ENCODE measurements around the gene IFT74. TPM values are rescaled to one million over a fixed set of nuclear protein-coding genes. Genes with fewer than 3 reads are reported as not detected.

IFT74 gene
- total RNA-seq, 1 experiment from 2014 or later = 7.1 TPM

- no peak overlapping the region for H3K27ac ChIP-seq
- H3K27me3 ChIP-seq (replicated peaks) = no peaks in the 10 kb centered on the region
- peaks cover 8% of the 10 kb centered on the region for H3K36me3 ChIP-seq
- peaks cover 6% of the 10 kb centered on the region for H3K4me1 ChIP-seq (replicated peaks)
- no peak for DNase-seq (ENCODE audit: low read depth in 1 of 2, low spot score in 2 of 2)
- H3K9me3 ChIP-seq (replicated peaks) = no peaks in the 10 kb centered on the region
- no peak overlapping the region for H3K4me3 ChIP-seq
Observed at GRCh38 chr9:26949637-26950069, 6.6 kb upstream of the IFT74 start.

DNA sequence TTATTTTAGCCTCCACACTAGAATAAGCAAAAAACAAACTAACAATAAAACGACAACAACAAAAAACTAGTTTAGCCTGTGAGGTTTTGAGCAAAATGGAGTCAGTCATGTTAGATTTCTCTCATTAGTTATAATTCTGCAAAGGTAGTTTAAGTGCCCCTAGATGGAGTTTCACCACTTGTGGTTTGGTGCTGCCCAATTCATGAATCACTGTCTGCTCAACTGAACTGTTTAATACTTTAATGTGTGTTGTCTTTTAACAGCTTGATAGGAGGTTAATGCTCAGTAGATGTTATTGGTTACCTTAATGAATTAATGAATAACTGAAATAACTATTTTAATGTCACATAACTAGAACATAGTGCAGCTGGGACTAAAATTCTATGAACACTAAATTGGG, 5.7 kb upstream of the IFT74 start:
- Histone ChIP-seq H3K27me3 (replicated peaks) (no peaks in the 10 kb centered on the region), H3K4me1 (replicated peaks) (peaks cover 3% of the 10 kb centered on the region), H3K4me3 (no peak overlapping the region), H3K9me3 (replicated peaks) (no peaks in the 10 kb centered on the region), H3K36me3 (peaks cover 8% of the 10 kb centered on the region), H3K27ac (no peak overlapping the region)
- DNase-seq (ENCODE audit: low read depth in 1 of 2, low spot score in 2 of 2) = no peak

- Histone ChIP-seq H3K36me3 (peaks cover 5% of the 10 kb centered on the region), H3K27me3 (replicated peaks) (no peaks in the 10 kb centered on the region), H3K27ac (no peak overlapping the region), H3K4me3 (no peak overlapping the region), H3K9me3 (replicated peaks) (no peaks in the 10 kb centered on the region), H3K4me1 (replicated peaks) (peaks cover 7% of the 10 kb centered on the region; the same call in 1 of the 2 replicates)
- no peak for DNase-seq (ENCODE audit: low read depth in 1 of 2, low spot score in 2 of 2)
Observed at GRCh38 chr9:26951794-26952193, 4.4 kb upstream of the IFT74 start.

DNA sequence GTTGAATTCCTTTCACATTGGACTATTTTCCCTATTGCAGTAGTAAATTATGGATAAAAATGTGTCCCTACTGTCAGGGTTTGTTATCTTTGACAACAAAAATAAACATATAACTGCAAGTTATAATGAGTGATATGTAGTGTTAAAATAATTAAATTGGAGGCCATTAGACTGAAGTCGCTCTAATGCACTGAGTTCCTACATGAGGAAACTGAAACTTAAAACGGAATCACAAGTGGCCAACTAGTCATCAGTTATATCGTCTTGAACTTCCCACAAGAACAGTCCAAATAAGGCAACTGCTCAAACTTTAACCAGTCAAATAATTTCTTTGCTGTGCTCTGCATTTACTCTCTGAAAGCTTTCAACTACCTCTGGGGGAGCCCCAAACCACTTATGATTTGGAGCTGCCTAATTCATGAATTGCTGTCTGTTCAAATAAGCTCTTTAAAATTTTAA, 2.1 kb upstream of the IFT74 start:
- no peaks in the 10 kb centered on the region for H3K27me3 ChIP-seq (replicated peaks)
- no peak overlapping the region for H3K27ac ChIP-seq
- no peaks in the 10 kb centered on the region for H3K9me3 ChIP-seq (replicated peaks)
- no peak overlapping the region for H3K4me3 ChIP-seq
- no peak for DNase-seq (ENCODE audit: low read depth in 1 of 2, low spot score in 2 of 2)
- H3K4me1 ChIP-seq (replicated peaks) = peaks cover 9% of the 10 kb centered on the region; the same call in 1 of the 2 replicates
- no peaks in the 10 kb centered on the region for H3K36me3 ChIP-seq

DNA sequence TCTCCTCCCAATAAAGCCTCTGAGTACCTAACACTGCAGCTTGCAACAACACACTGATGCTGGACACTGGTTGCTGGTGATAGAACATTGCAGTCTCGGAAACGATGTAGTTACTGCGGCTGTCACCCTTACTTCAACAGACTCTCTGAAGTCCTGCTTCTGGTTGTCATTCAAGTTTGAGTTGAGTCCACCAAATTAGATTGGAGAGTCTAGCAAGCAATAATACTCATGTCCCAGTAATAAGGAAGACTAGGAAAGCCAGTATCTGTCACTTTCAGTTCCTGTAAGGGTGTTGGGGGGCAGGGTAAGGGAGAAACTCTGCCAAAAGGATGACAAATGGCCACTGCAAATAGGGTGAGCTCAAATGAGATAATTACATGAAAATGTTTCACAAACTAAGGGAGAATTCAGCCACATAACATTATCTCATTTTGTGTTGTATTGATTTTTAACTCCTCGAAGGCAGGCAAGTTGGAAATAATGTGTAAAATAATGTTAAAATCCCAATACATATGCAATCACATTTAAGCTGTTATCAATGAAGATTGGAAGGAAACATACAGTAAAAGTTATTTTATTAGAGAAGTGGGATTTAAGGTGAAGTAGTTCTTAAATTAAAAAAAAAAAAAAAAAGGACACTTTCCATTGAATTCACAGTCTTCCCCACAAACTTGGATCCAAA, 849 bp upstream of the IFT74 start:
- no peaks in the 10 kb centered on the region for H3K36me3 ChIP-seq
- H3K27me3 ChIP-seq (replicated peaks) = no peaks in the 10 kb centered on the region
- no peaks in the 10 kb centered on the region for H3K9me3 ChIP-seq (replicated peaks)
- H3K4me1 ChIP-seq (replicated peaks) = peaks cover 9% of the 10 kb centered on the region; the same call in 1 of the 2 replicates
- peak overlapping the region; percentile 50 for H3K4me3 ChIP-seq
- no peak for DNase-seq (ENCODE audit: low read depth in 1 of 2, low spot score in 2 of 2)
- H3K27ac ChIP-seq = no peak overlapping the region

- no peaks in the 10 kb centered on the region for H3K27me3 ChIP-seq (replicated peaks)
- no peak for DNase-seq (ENCODE audit: low read depth in 1 of 2, low spot score in 2 of 2)
- H3K4me3 ChIP-seq = peak overlapping the region; percentile 50
- H3K36me3 ChIP-seq = no peaks in the 10 kb centered on the region
- peaks cover 9% of the 10 kb centered on the region; the same call in 1 of the 2 replicates for H3K4me1 ChIP-seq (replicated peaks)
- no peaks in the 10 kb centered on the region for H3K9me3 ChIP-seq (replicated peaks)
- H3K27ac ChIP-seq = peak overlapping the region; percentile 84
Observed at GRCh38 chr9:26956860-26957233, 635 bp downstream of the IFT74 start.

DNA sequence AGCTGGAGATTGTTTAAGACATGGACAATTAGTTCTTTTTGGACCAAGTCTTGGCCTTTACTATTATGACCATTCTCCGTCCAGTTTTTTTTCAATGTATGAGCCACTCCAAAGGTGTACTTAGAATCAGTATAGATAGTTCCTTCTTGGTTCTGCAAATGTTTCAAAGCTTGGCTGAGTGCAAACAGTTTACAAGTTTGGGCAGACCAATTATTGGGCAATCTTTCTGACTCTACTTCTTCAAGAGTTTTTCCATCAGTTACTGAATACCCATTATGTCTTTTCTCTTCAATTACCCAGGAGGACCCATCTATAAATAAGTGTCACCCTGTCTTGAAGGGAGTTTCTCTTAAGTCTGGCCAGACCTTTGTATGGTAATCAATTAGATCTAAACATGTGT, 15.5 kb downstream of the IFT74 start:
- Histone ChIP-seq H3K9me3 (replicated peaks) (no peaks in the 10 kb centered on the region), H3K27me3 (replicated peaks) (no peaks in the 10 kb centered on the region), H3K27ac (no peak overlapping the region), H3K4me1 (replicated peaks) (no peaks in the 10 kb centered on the region), H3K36me3 (no peaks in the 10 kb centered on the region), H3K4me3 (no peak overlapping the region)
- DNase-seq (ENCODE audit: low read depth in 1 of 2, low spot score in 2 of 2) = no peak

DNA sequence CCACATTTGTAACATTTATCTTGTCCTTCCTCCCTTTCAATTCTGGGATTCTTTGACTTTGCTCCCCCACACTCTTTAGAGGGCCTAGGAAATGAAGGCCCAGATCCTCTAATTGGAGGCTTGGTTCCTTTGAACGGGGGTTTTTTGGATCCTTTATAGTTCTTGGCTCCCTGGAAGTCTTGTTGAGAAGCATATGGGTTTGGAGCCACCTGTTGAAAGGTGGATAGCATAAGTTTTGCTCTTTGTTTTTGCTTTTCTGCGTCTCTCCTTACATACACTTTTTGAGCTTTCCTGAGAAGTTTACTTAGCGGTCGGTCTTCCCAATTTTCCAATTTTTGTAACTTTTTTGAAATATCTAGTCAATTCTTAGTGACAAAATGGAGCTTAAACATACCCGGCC, 17.8 kb downstream of the IFT74 start:
- DNase-seq (ENCODE audit: low read depth in 1 of 2, low spot score in 2 of 2) = no peak
- no peak overlapping the region for H3K27ac ChIP-seq
- H3K4me1 ChIP-seq (replicated peaks) = no peaks in the 10 kb centered on the region

GRCh38 chr9:26974927-26975326, 18.7 kb downstream of the IFT74 start:
- no peaks in the 10 kb centered on the region for H3K4me1 ChIP-seq (replicated peaks)
- H3K36me3 ChIP-seq = no peaks in the 10 kb centered on the region
- no peaks in the 10 kb centered on the region for H3K9me3 ChIP-seq (replicated peaks)
- DNase-seq (ENCODE audit: low read depth in 1 of 2, low spot score in 2 of 2) = no peak
- H3K27ac ChIP-seq = no peak overlapping the region
- no peak overlapping the region for H3K4me3 ChIP-seq
- H3K27me3 ChIP-seq (replicated peaks) = no peaks in the 10 kb centered on the region

More for the DNA sequence above, 17.8 kb downstream of the IFT74 start:
- Histone ChIP-seq H3K4me3 (no peak overlapping the region), H3K36me3 (no peaks in the 10 kb centered on the region), H3K9me3 (replicated peaks) (no peaks in the 10 kb centered on the region), H3K27me3 (replicated peaks) (no peaks in the 10 kb centered on the region)

DNA sequence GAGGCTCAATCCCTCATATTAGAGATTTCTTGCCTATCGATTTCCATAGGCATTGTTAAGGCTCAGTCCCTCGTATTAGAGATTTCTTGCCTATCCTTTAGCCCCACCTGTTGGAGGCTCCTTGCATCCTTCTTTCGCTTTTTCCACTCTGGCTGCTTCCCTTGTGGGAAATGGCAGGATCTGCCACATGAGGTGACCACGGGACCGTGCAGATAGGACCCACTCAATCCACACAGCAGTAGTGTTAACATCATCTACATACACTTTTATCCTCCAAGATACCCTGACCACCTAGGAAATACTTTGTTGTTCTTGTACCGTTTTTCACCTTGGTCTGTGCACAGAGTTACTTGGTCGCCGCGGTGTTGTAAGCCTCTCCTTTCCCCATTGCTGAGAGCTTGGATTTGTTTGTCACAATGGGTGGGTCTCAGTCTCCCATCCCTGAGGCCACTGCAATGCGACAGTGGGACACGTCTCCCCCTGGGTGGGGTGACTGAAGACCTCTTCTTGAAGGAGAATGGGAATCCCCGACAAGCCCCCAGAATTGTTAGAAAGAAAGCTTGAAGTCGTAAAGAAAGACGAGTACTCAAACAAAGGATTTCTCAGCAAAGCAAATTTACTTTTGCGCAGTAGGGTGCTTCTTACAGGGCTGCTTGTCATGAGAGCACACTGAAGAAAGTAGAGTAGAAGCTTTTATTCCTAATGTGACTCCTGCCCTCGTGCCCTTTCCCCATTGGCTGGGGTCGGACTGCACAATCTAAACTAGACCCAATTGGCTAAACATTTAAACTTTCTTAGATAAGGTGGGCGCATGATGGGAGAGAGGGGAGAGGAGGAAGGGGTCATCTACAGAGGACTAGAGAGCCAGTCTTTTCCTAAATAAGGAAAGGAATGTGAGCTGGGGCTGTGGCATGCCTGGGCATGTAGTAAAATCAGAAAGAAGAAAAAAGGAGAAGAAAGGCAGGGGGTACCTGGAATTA, 19.8 kb downstream of the IFT74 start:
- Histone ChIP-seq H3K4me3 (no peak overlapping the region), H3K27me3 (replicated peaks) (no peaks in the 10 kb centered on the region), H3K9me3 (replicated peaks) (no peaks in the 10 kb centered on the region), H3K27ac (no peak overlapping the region), H3K36me3 (no peaks in the 10 kb centered on the region), H3K4me1 (replicated peaks) (no peaks in the 10 kb centered on the region)
- DNase-seq (ENCODE audit: low read depth in 1 of 2, low spot score in 2 of 2) = peak in 1 of 2 experiments; percentile 7

GRCh38 chr9:26983340-26983739, 27.1 kb downstream of the IFT74 start:
- no peak for DNase-seq (ENCODE audit: low read depth in 1 of 2, low spot score in 2 of 2)
- Histone ChIP-seq H3K36me3 (no peaks in the 10 kb centered on the region), H3K4me3 (no peak overlapping the region), H3K27me3 (replicated peaks) (no peaks in the 10 kb centered on the region), H3K9me3 (replicated peaks) (no peaks in the 10 kb centered on the region), H3K27ac (no peak overlapping the region), H3K4me1 (replicated peaks) (no peaks in the 10 kb centered on the region)

- Histone ChIP-seq H3K27ac (no peak overlapping the region), H3K4me3 (no peak overlapping the region), H3K4me1 (replicated peaks) (no peaks in the 10 kb centered on the region), H3K9me3 (replicated peaks) (no peaks in the 10 kb centered on the region), H3K27me3 (replicated peaks) (no peaks in the 10 kb centered on the region), H3K36me3 (no peaks in the 10 kb centered on the region)
- DNase-seq (ENCODE audit: low read depth in 1 of 2, low spot score in 2 of 2) = no peak
Observed at GRCh38 chr9:26995810-26996209, 39.6 kb downstream of the IFT74 start.

GRCh38 chr9:27003426-27004077, 47.3 kb downstream of the IFT74 start:
- Histone ChIP-seq H3K4me3 (no peak overlapping the region), H3K27me3 (replicated peaks) (no peaks in the 10 kb centered on the region), H3K9me3 (replicated peaks) (no peaks in the 10 kb centered on the region), H3K36me3 (no peaks in the 10 kb centered on the region), H3K4me1 (replicated peaks) (no peaks in the 10 kb centered on the region), H3K27ac (no peak overlapping the region)
- no peak for DNase-seq (ENCODE audit: low read depth in 1 of 2, low spot score in 2 of 2)
